HG03045 (cell line): ENCODE data around the gene SCN10A.

Source experiments
- ATAC-seq: cut with Tn5 transposase; IDR thresholded peaks from one replicate; pipeline ENCODE4 v1.9.1; 2021; ENCODE audit warnings: mild to moderate bottlenecking, moderate library complexity; ENCODE audit not compliant: unreplicated experiment

SCN10A gene

GRCh38 chr3:38722781-38723568, 93.0 kb downstream of the SCN10A start:
- ATAC-seq = no peak

- no peak for ATAC-seq
Observed at GRCh38 chr3:38721207-38721772, 94.7 kb downstream of the SCN10A start.

- ATAC-seq = no peak
Observed at GRCh38 chr3:38720465-38720864, 95.6 kb downstream of the SCN10A start.

GRCh38 chr3:38717355-38718240, 98.4 kb downstream of the SCN10A start:
- no peak for ATAC-seq

- no peak for ATAC-seq
Observed at GRCh38 chr3:38713121-38713520, 102.9 kb downstream of the SCN10A start.

GRCh38 chr3:38711321-38711720, 104.7 kb downstream of the SCN10A start:
- ATAC-seq = no peak

- ATAC-seq = no peak
Observed at GRCh38 chr3:38707730-38708129, 108.3 kb downstream of the SCN10A start.

- ATAC-seq = no peak
Observed at GRCh38 chr3:38706961-38707360, 109.1 kb downstream of the SCN10A start.

GRCh38 chr3:38702231-38702630, 113.8 kb downstream of the SCN10A start:
- ATAC-seq = no peak

GRCh38 chr3:38698760-38699159, 117.3 kb downstream of the SCN10A start:
- ATAC-seq = no peak

GRCh38 chr3:38698061-38698460, 118.0 kb downstream of the SCN10A start:
- ATAC-seq = no peak

- ATAC-seq = no peak
Observed at GRCh38 chr3:38696034-38696433, 120.0 kb downstream of the SCN10A start.

- no peak for ATAC-seq
Observed at GRCh38 chr3:38690185-38690584, 125.8 kb downstream of the SCN10A start.

- no peak for ATAC-seq
Observed at GRCh38 chr3:38689774-38690173, 126.2 kb downstream of the SCN10A start.

- ATAC-seq = no peak
Observed at GRCh38 chr3:38689346-38689745, 126.7 kb downstream of the SCN10A start.

GRCh38 chr3:38687321-38687720, 128.7 kb downstream of the SCN10A start:
- no peak for ATAC-seq

- no peak for ATAC-seq
Observed at GRCh38 chr3:38684546-38684945, 131.5 kb downstream of the SCN10A start.

GRCh38 chr3:38669668-38670067, 146.3 kb downstream of the SCN10A start:
- ATAC-seq = no peak

GRCh38 chr3:38662544-38662943, 153.5 kb downstream of the SCN10A start:
- no peak for ATAC-seq

GRCh38 chr3:38658841-38659240, 157.2 kb downstream of the SCN10A start:
- ATAC-seq = no peak

GRCh38 chr3:38657369-38657768, 158.6 kb downstream of the SCN10A start:
- no peak for ATAC-seq
